ENCODE results near the gene CDC42EP1. TPM values are rescaled to one million over a fixed set of nuclear protein-coding genes. Genes with fewer than 3 reads are reported as not detected.

CDC42EP1 gene
- polyA plus RNA-seq, 1 donor from 2014 or later: 0.24 TPM

DNA sequence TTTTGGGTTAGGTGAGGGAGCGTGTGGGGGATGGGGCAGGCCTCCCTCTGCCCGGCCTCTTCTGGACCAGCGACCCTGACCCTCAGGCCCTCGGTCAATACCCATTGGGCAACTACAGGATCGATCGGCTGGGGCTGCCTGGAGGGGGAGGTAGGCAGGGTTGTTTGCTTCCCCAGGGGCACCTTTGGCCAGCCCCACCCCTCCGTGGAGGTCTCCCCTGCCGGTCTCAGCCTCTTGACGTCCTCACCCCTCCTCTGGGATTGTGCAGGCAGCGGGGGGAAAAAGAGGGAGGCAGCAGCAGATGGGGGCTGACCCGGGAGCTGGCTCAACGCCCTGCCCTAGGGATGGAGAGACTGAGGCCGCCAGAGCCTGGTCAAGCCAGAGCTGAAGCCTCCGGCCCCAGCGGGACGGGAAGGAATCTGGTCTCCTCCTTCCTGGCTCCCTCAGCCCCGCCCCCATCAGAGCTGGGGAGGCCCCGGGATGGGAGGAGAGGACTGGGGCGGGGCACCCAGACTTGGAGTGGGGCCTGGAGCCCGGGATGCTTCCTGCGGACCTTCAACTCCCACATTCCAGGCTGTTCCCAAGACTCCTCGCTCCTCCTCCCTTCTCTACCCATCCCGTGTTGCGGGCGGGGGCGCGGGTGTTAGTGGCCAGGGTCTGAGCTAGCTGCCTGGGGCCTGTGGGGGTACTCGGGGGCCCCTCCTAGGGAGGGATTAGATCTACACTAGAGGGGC lies 14.4 kb upstream of the CDC42EP1 start:
- H3K4me3 ChIP-seq (ENCODE audit: low read length): no peak overlapping the region
- H3K79me2 ChIP-seq (replicated peaks; ENCODE audit: insufficient read depth, low read length): no peaks in the 10 kb centered on the region
- no peaks in the 10 kb centered on the region for H3K36me3 ChIP-seq (ENCODE audit: insufficient read depth, low read length)
- no peak overlapping the region for H3K4me2 ChIP-seq (ENCODE audit: low read length)
- H4K20me1 ChIP-seq (ENCODE audit: insufficient read depth): no peaks in the 10 kb centered on the region
- H3K27ac ChIP-seq (ENCODE audit: low read length): no peak overlapping the region
- H3K9me3 ChIP-seq (ENCODE audit: low read length): no peaks in the 10 kb centered on the region
- TF ChIP-seq SMC3 (conservative IDR thresholded peaks at IDR 0.05; ENCODE audit: poor library complexity): no peak
- no peak for TF ChIP-seq TAF1 (IDR thresholded peaks at IDR 0.05; ENCODE audit: low read depth)
- no peak for TF ChIP-seq EP300 (conservative IDR thresholded peaks at IDR 0.05; ENCODE audit: poor library complexity, severe bottlenecking)
- TF ChIP-seq, protein P1, sequence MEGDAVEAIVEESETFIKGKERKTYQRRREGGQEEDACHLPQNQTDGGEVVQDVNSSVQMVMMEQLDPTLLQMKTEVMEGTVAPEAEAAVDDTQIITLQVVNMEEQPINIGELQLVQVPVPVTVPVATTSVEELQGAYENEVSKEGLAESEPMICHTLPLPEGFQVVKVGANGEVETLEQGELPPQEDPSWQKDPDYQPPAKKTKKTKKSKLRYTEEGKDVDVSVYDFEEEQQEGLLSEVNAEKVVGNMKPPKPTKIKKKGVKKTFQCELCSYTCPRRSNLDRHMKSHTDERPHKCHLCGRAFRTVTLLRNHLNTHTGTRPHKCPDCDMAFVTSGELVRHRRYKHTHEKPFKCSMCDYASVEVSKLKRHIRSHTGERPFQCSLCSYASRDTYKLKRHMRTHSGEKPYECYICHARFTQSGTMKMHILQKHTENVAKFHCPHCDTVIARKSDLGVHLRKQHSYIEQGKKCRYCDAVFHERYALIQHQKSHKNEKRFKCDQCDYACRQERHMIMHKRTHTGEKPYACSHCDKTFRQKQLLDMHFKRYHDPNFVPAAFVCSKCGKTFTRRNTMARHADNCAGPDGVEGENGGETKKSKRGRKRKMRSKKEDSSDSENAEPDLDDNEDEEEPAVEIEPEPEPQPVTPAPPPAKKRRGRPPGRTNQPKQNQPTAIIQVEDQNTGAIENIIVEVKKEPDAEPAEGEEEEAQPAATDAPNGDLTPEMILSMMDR (IDR thresholded peaks at IDR 0.05; ENCODE audit: poor library complexity, severe bottlenecking): no peak
- TF ChIP-seq, protein P2, sequence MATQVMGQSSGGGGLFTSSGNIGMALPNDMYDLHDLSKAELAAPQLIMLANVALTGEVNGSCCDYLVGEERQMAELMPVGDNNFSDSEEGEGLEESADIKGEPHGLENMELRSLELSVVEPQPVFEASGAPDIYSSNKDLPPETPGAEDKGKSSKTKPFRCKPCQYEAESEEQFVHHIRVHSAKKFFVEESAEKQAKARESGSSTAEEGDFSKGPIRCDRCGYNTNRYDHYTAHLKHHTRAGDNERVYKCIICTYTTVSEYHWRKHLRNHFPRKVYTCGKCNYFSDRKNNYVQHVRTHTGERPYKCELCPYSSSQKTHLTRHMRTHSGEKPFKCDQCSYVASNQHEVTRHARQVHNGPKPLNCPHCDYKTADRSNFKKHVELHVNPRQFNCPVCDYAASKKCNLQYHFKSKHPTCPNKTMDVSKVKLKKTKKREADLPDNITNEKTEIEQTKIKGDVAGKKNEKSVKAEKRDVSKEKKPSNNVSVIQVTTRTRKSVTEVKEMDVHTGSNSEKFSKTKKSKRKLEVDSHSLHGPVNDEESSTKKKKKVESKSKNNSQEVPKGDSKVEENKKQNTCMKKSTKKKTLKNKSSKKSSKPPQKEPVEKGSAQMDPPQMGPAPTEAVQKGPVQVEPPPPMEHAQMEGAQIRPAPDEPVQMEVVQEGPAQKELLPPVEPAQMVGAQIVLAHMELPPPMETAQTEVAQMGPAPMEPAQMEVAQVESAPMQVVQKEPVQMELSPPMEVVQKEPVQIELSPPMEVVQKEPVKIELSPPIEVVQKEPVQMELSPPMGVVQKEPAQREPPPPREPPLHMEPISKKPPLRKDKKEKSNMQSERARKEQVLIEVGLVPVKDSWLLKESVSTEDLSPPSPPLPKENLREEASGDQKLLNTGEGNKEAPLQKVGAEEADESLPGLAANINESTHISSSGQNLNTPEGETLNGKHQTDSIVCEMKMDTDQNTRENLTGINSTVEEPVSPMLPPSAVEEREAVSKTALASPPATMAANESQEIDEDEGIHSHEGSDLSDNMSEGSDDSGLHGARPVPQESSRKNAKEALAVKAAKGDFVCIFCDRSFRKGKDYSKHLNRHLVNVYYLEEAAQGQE (IDR thresholded peaks at IDR 0.05; ENCODE audit: borderline replicate concordance): no peak
- TF ChIP-seq MXI1 (conservative IDR thresholded peaks at IDR 0.05; ENCODE audit: poor library complexity, severe bottlenecking): no peak
- no peak for TF ChIP-seq RAD21 (conservative IDR thresholded peaks at IDR 0.05)
- no peak for TF ChIP-seq POLR2AphosphoS5 (IDR thresholded peaks at IDR 0.05)
- TF ChIP-seq EZH2 (IDR thresholded peaks at IDR 0.05; ENCODE audit: borderline replicate concordance, insufficient read depth, low read length, poor library complexity, severe bottlenecking): no peak
- no peak overlapping the region for H3K9ac ChIP-seq (ENCODE audit: low read length)
- no peak overlapping the region for H2AFZ ChIP-seq (ENCODE audit: low read depth, low read length)
- no peaks in the 10 kb centered on the region for H3K9me2 ChIP-seq (ENCODE audit: insufficient read depth, low read length)
- no peaks in the 10 kb centered on the region for H3K27me3 ChIP-seq (ENCODE audit: insufficient read depth, low read depth, low read length)
- no peaks in the 10 kb centered on the region for H3F3A ChIP-seq (ENCODE audit: insufficient read depth, low read length, poor library complexity, severe bottlenecking)

DNA sequence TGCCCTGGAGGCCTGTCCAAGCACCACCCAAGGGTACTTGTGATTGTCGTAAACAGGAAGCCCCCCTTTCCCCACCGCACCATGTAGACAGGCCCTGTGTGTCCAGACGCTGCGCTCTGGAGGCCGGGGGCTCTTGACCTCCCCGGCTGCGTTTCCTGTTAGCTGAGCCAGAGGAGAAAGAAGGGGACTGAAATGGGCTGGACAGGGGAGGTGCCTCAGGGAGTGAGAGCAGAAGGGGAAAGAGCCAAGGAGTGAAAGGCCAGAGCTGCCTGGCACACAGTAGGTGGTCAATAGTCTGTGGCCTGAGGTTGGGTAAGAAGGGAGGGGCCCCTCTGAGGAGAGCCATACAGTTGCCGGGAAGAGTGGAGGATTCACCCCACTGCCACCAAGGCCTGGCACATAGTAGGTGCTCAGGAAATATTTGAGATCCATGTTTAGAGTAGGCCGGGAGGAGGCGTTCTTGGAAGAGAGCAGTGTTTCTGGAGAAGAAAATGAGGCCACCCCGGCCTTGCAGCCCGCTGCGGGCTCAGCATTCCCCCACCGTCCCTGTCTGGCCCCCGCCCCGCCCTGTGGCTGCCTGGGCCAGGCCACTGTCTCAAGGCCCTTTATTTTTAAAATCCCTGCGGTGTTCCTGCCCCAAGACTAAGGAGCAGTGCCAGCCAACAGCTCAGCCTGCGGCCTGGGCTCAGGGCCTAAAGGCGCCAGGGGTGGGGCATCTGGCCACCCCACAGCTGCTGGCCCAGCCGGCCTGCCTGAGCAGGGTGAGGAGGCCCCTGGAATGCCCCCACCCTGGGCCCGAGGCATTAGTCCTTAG lies 13.6 kb upstream of the CDC42EP1 start:
- Histone ChIP-seq H3K9me2 (ENCODE audit: insufficient read depth, low read length) (no peaks in the 10 kb centered on the region), H3K79me2 (replicated peaks; ENCODE audit: insufficient read depth, low read length) (no peaks in the 10 kb centered on the region), H3K9me3 (ENCODE audit: low read length) (no peaks in the 10 kb centered on the region), H3F3A (ENCODE audit: insufficient read depth, low read length, poor library complexity, severe bottlenecking) (no peaks in the 10 kb centered on the region), H3K9ac (ENCODE audit: low read length) (no peak overlapping the region), H3K4me3 (ENCODE audit: low read length) (no peak overlapping the region), H2AFZ (ENCODE audit: low read depth, low read length) (no peak overlapping the region), H3K36me3 (ENCODE audit: insufficient read depth, low read length) (no peaks in the 10 kb centered on the region), H3K27me3 (ENCODE audit: insufficient read depth, low read depth, low read length) (no peaks in the 10 kb centered on the region), H3K27ac (ENCODE audit: low read length) (no peak overlapping the region), H3K4me2 (ENCODE audit: low read length) (no peak overlapping the region), H4K20me1 (ENCODE audit: insufficient read depth) (no peaks in the 10 kb centered on the region)
- TF ChIP-seq EP300 (conservative IDR thresholded peaks at IDR 0.05; ENCODE audit: poor library complexity, severe bottlenecking): no peak
- TF ChIP-seq TAF1 (IDR thresholded peaks at IDR 0.05; ENCODE audit: low read depth): no peak
- no peak for TF ChIP-seq POLR2AphosphoS5 (IDR thresholded peaks at IDR 0.05)
- TF ChIP-seq, protein P1 (IDR thresholded peaks at IDR 0.05; ENCODE audit: poor library complexity, severe bottlenecking): no peak
